SK-N-SH (cell line): ENCODE measurements around the gene PPP1R1B. TPM values are rescaled to one million over a fixed set of nuclear protein-coding genes. Genes with fewer than 3 reads are reported as not detected.

Source experiments
- CTCF ChIA-PET: fragments of 300-600, 350-600 bp; formaldehyde crosslinking; extraction: SDS; loops from one replicate; lab custom pipeline; 2021; lab: Yijun Ruan, JAX
- POLR2A ChIA-PET: fragments of 350-600 bp; sonication (Branson Sonifier 250); formaldehyde crosslinking; extraction: SDS; loops from one replicate; lab custom pipeline; 2020; ENCODE audit warnings: antibody characterized with exemption, inconsistent platforms; lab: Yijun Ruan, JAX
- DNase-seq: peaks from one replicate; pipeline ENCODE4 v3.0.0; 2012
- H2AFZ ChIP-seq: fragments of 200-600 bp; sonication (generic); 2 replicates; pipeline ENCODE4 v1.8.1; 2016; ENCODE audit warnings: antibody characterized with exemption, mild to moderate bottlenecking, low read depth
- H3F3A ChIP-seq: fragments of 200-600 bp; sonication (generic); replicated peaks from 2 replicates; pipeline ENCODE3; 2016; ENCODE audit warnings: antibody characterized with exemption, mild to moderate bottlenecking; ENCODE audit not compliant: insufficient read depth
- H3K27ac ChIP-seq, 2 experiments: fragments of 200-500 bp in 1 of 2; fragments of 200-600 bp in 1 of 2; sonication (Bioruptor generic) in 1 of 2; sonication (generic), shearing (Covaris generic) in 1 of 2; 2 replicates each; pipeline versions ENCODE4 v1.5.1 to v1.6.1; 2014 to 2016; ENCODE audit warnings: low read depth in 2 of 2, inconsistent platforms in 1 of 2, low read length in 1 of 2, mild to moderate bottlenecking in 1 of 2, mixed read lengths in 1 of 2
- H3K27me3 ChIP-seq: fragments of 200-600 bp; sonication (generic), shearing (Covaris generic); 2 replicates; pipeline ENCODE4 v1.6.1; 2016; ENCODE audit warnings: mixed run types; ENCODE audit not compliant: insufficient read depth
- H3K36me3 ChIP-seq, 2 experiments: fragments of 200-500 bp in 1 of 2; fragments of 200-600 bp in 1 of 2; sonication (Bioruptor generic) in 1 of 2; sonication (generic) in 1 of 2; replicated peaks in 1 of 2; 2 replicates each; pipeline versions ENCODE3 to v1.5.1; 2014 to 2016; ENCODE audit warnings: low read length in 1 of 2, mild to moderate bottlenecking in 1 of 2; ENCODE audit not compliant: insufficient read depth in 2 of 2, control insufficient read depth in 1 of 2
- H3K4me1 ChIP-seq, 2 experiments: fragments of 200-500 bp in 1 of 2; fragments of 200-600 bp in 1 of 2; sonication (Bioruptor generic) in 1 of 2; sonication (generic), shearing (Covaris generic) in 1 of 2; 2 replicates each; pipeline versions ENCODE4 v1.5.1 to v1.6.1; 2014 to 2016; ENCODE audit warnings: low read depth in 1 of 2, low read length in 1 of 2, mixed run types in 1 of 2; ENCODE audit not compliant: insufficient read depth in 2 of 2, control insufficient read depth in 1 of 2
- H3K4me2 ChIP-seq: fragments of 200-600 bp; sonication (generic), shearing (Covaris generic); 2 replicates; pipeline ENCODE4 v1.6.1; 2017; ENCODE audit warnings: mixed run types
- H3K4me3 ChIP-seq, 2 experiments: fragments of 200-500 bp in 1 of 2; fragments of 200-600 bp in 1 of 2; sonication (Bioruptor generic) in 1 of 2; sonication (generic), shearing (Covaris generic) in 1 of 2; 2 replicates each; pipeline versions ENCODE4 v1.5.1 to v1.8.1; 2014 to 2016; ENCODE audit warnings: low read depth in 2 of 2, inconsistent platforms in 1 of 2, low read length in 1 of 2, mild to moderate bottlenecking in 1 of 2, mixed read lengths in 1 of 2, moderate library complexity in 1 of 2
- H3K79me2 ChIP-seq: fragments of 200-600 bp; sonication (generic); 2 replicates; pipeline ENCODE4 v1.8.1; 2017; ENCODE audit warnings: mild to moderate bottlenecking; ENCODE audit not compliant: insufficient read depth
- H3K9ac ChIP-seq: fragments of 200-600 bp; sonication (generic); 2 replicates; pipeline ENCODE4 v1.6.1; 2017; ENCODE audit warnings: mixed run types
- H3K9me2 ChIP-seq: fragments of 200-600 bp; sonication (generic); 2 replicates; pipeline ENCODE4 v1.6.1; 2017; ENCODE audit warnings: mixed run types
- H3K9me3 ChIP-seq: fragments of 200-600 bp; sonication (generic); 2 replicates; pipeline ENCODE4 v1.6.1; 2017; ENCODE audit warnings: mixed run types, mild to moderate bottlenecking, moderate library complexity
- H4K20me1 ChIP-seq: fragments of 200-600 bp; sonication (generic); 2 replicates; pipeline ENCODE4 v1.6.1; 2017; ENCODE audit warnings: mild to moderate bottlenecking, mixed run types; ENCODE audit not compliant: insufficient read depth
- EP300 ChIP-seq, 2 experiments: IDR thresholded peaks; 2 replicates each; pipeline versions ENCODE4 v1.4.0 to v1.6.1; 2012; ENCODE audit warnings: borderline replicate concordance in 1 of 2, low read depth in 1 of 2, low read length in 1 of 2
- EZH2phosphoT487 ChIP-seq: fragments of 200-600 bp; sonication (generic); IDR thresholded peaks from 2 replicates; pipeline ENCODE4 v1.6.1; 2017; ENCODE audit warnings: low read depth, mixed run types, mild to moderate bottlenecking, antibody characterized with exemption, moderate library complexity, borderline replicate concordance
- FOSL2 ChIP-seq: IDR thresholded peaks from 2 replicates; pipeline ENCODE4 v1.4.0; 2012; ENCODE audit warnings: low read depth, mild to moderate bottlenecking, moderate library complexity, borderline replicate concordance
- FOXJ3 ChIP-seq: sonication (generic); formaldehyde crosslinking; IDR thresholded peaks from 2 replicates; pipeline ENCODE4 v1.5.1; 2020; ENCODE audit warnings: mild to moderate bottlenecking, missing genetic modification reagents
- FOXM1 ChIP-seq: IDR thresholded peaks from 2 replicates; pipeline ENCODE4 v1.4.0; 2012; ENCODE audit warnings: low read depth, mild to moderate bottlenecking
- GABPA ChIP-seq: IDR thresholded peaks from 2 replicates; pipeline ENCODE4 v1.4.0; 2012; ENCODE audit warnings: low read depth, mild to moderate bottlenecking
- GATA2 ChIP-seq: sonication (generic); formaldehyde crosslinking; IDR thresholded peaks from 2 replicates; pipeline ENCODE4 v1.5.0; 2020; ENCODE audit warnings: mild to moderate bottlenecking, missing genetic modification reagents
- IRF3 ChIP-seq: fragments of 150-350 bp; IDR thresholded peaks from 2 replicates; pipeline ENCODE4 v1.6.1; 2016; ENCODE audit warnings: mild to moderate bottlenecking, low read depth, low read length
- MXI1 ChIP-seq: IDR thresholded peaks from 2 replicates; pipeline ENCODE4 v1.6.1; 2012; ENCODE audit warnings: mild to moderate bottlenecking, low read depth, low read length, improper control_type of control experiment
- RCOR1 ChIP-seq: fragments of 150-350 bp; IDR thresholded peaks from 2 replicates; pipeline ENCODE4 v1.6.1; 2017; ENCODE audit warnings: antibody characterized with exemption, low read length
- REST ChIP-seq: IDR thresholded peaks from 2 replicates; pipeline ENCODE4 v1.6.1; 2012; ENCODE audit warnings: mild to moderate bottlenecking, low read depth, low read length, moderate library complexity
- RFX5 ChIP-seq: IDR thresholded peaks from 2 replicates; pipeline ENCODE4 v1.6.1; 2012; ENCODE audit warnings: mild to moderate bottlenecking, improper control_type of control experiment, low read length
- SIN3A ChIP-seq: IDR thresholded peaks from 2 replicates; pipeline ENCODE4 v1.6.1; 2012; ENCODE audit warnings: low read depth, mild to moderate bottlenecking, low read length, moderate library complexity, borderline replicate concordance
- SMC3 ChIP-seq: IDR thresholded peaks from 2 replicates; pipeline ENCODE4 v1.6.1; 2012; ENCODE audit warnings: low read depth, low read length, improper control_type of control experiment
- TCF12 ChIP-seq: IDR thresholded peaks from 2 replicates; pipeline ENCODE4 v1.4.0; 2012
- TEAD4 ChIP-seq: IDR thresholded peaks from 2 replicates; pipeline ENCODE4 v1.4.0; 2012; ENCODE audit warnings: mild to moderate bottlenecking, borderline replicate concordance; ENCODE audit not compliant: insufficient read depth
- USF1 ChIP-seq: IDR thresholded peaks from 2 replicates; pipeline ENCODE4 v1.4.0; 2012; ENCODE audit warnings: low read depth, borderline replicate concordance
- YY1 ChIP-seq: IDR thresholded peaks from 2 replicates; pipeline ENCODE4 v1.4.0; 2012; ENCODE audit warnings: low read depth, mild to moderate bottlenecking
- WGBS: methylation state at CpG from one replicate; pipeline ENCODE4 v1.1.6; 2017; ENCODE audit warnings: low lambda C conversion rate; 5-methylcytosine and 5-hydroxymethylcytosine counted together
- polyA plus RNA-seq, 3 experiments: library from polyadenylated mRNA; depleted of rRNA; stranded (reverse); fragments of >200 nt; gene quantifications; 2 replicates each; pipeline ENCODE4 v1.2.3, GENCODE V29; 2012

PPP1R1B gene
- polyA plus RNA-seq, 1 of the 3 experiments (the other 2 are of a cell fraction), result 0.07 TPM

GRCh38 chr17:39625198-39625785 lies 1.5 kb upstream of the PPP1R1B start:
- Histone ChIP-seq H3K9me3 (no peaks in the 10 kb centered on the region), H3K4me1 (peaks cover 0 to 8% of the 10 kb centered on the region in 2 experiments; a peak in 1 of 4 replicates), H3K4me2 (no peak overlapping the region), H3K27me3 (peaks cover 36% of the 10 kb centered on the region), H3K36me3 (no peaks in the 10 kb centered on the region), H3K9me2 (no peaks in the 10 kb centered on the region), H3K27ac (no peak overlapping the region), H3K9ac (no peak overlapping the region), H3K4me3 (no peak overlapping the region), H2AFZ (no peak overlapping the region), H3K79me2 (no peaks in the 10 kb centered on the region)
- POLR2A ChIA-PET, result no interaction called here
- DNase-seq, result no peak
- WGBS, result 61% methylated on average over 4 of the region's 5 CpGs
- TF ChIP-seq SMC3, result no peak
- TF ChIP-seq IRF3, result no peak
- no peak for TF ChIP-seq TCF12
- TF ChIP-seq FOSL2, result no peak
- TF ChIP-seq FOXJ3 (CRISPR knock-in tag), result no peak
- no peak for TF ChIP-seq USF1
- TF ChIP-seq MXI1, result no peak
- TF ChIP-seq EP300 (IDR thresholded peaks at IDR 0.05; ENCODE audit: borderline replicate concordance in 1 of 2, low read depth in 1 of 2, low read length in 1 of 2), result no peak
- no peak for TF ChIP-seq GATA2 (CRISPR knock-in tag)
- no peak for TF ChIP-seq RCOR1
- no peak for TF ChIP-seq RFX5
- TF ChIP-seq FOXM1, result no peak
- TF ChIP-seq GABPA, result no peak
- TF ChIP-seq EZH2phosphoT487, result no peak
- TF ChIP-seq SIN3A, result no peak
- TF ChIP-seq TEAD4, result no peak
- TF ChIP-seq REST, result no peak
- no peak for TF ChIP-seq YY1
- TF ChIP-seq, all 33 proteins: peak for 0
- Histone ChIP-seq H4K20me1 (0 out of 2 replicates have a peak, but pooled peaks cover 4% of the 10 kb centered on the region), H3F3A (peaks cover 3% of the 10 kb centered on the region)
- CTCF ChIA-PET, result interaction anchor here (0.8 to 14.5 kb wide), 10 partner anchors 12 to 363 kb away, joined by 3 to 483 read pairs (median 44); partner anchors contain the start of genes MIEN1, NEUROD2, PNMT and STARD3
